Measurements from ENCODE around the gene CALML6. TPM values are rescaled to one million over a fixed set of nuclear protein-coding genes. Genes with fewer than 3 reads are reported as not detected.

The CALML6 gene
- total RNA-seq, 2 experiments from 2014 or later: 0.47 to 0.76 TPM

GRCh38 chr1:1956586-1957532, 41.8 kb downstream of the CALML6 start:
- Mint-ChIP-seq H3K27ac (no peak overlapping the region), H3K9me3 (peaks cover 3% of the 10 kb centered on the region), H3K4me1 (ENCODE audit: low read depth) (peaks cover 13% of the 10 kb centered on the region), H3K4me3 (no peak overlapping the region), H3K36me3 (ENCODE audit: low read depth) (no peaks in the 10 kb centered on the region), H3K27me3 (peaks cover 26% of the 10 kb centered on the region)
- ChIA-PET POLR2A (no interaction called here), CTCF (interaction anchor here (11.3 kb wide), 1 partner anchor 88 kb away, joined by 100 read pairs; no protein-coding TSS in a partner anchor)
- TF ChIP-seq CTCF (IDR thresholded peaks at IDR 0.05): no peak
- no peak for ATAC-seq
- DNase-seq: no peak
- intact Hi-C loops (cut with micrococcal nuclease): no loop called here

DNA sequence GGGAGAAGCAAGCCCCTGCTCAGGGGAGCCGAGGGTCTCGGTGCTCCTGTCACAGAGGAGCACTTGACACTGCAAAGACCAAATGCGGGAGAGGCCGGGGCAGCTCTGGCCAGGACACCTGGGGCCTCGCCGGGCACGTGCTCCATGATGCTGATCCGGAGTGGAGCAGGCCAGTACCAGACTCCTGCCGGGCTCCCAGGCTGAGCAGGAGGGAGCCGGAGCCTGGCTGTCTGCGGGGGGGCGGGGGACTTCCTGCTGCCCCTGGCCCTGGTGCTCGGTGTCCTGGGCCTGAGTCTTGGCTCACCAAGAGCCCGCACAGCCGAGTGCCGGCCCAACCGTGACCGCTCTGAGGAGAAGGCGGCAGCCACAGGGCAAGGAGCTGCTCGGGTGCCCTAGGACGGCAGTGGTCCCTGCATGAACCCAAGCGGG, 42.5 kb downstream of the CALML6 start:
- H3K27ac Mint-ChIP-seq: no peak overlapping the region
- ChIA-PET POLR2A (no interaction called here), CTCF (interaction anchor here (0.6 to 11.3 kb wide), 2 partner anchors 51 to 88 kb away, joined by 3 to 100 read pairs; no protein-coding TSS in a partner anchor)
- H3K36me3 Mint-ChIP-seq (ENCODE audit: low read depth): no peaks in the 10 kb centered on the region
- H3K4me1 Mint-ChIP-seq (ENCODE audit: low read depth): peaks cover 13% of the 10 kb centered on the region
- H3K9me3 Mint-ChIP-seq: peaks cover 3% of the 10 kb centered on the region
- no peak for TF ChIP-seq CTCF (IDR thresholded peaks at IDR 0.05)
- DNase-seq (no peak), ATAC-seq (no peak)
- intact Hi-C loops (cut with micrococcal nuclease): no loop called here
- peaks cover 29% of the 10 kb centered on the region for H3K27me3 Mint-ChIP-seq
- no peak overlapping the region for H3K4me3 Mint-ChIP-seq

- H3K27ac Mint-ChIP-seq: no peak overlapping the region
- no peak overlapping the region for H3K4me3 Mint-ChIP-seq
- ATAC-seq (no peak), DNase-seq (no peak)
- intact Hi-C loops (cut with micrococcal nuclease): no loop called here
- H3K36me3 Mint-ChIP-seq (ENCODE audit: low read depth): no peaks in the 10 kb centered on the region
- peaks cover 3% of the 10 kb centered on the region for H3K9me3 Mint-ChIP-seq
- peaks cover 29% of the 10 kb centered on the region for H3K27me3 Mint-ChIP-seq
- H3K4me1 Mint-ChIP-seq (ENCODE audit: low read depth): peaks cover 13% of the 10 kb centered on the region
- no peak for TF ChIP-seq CTCF (IDR thresholded peaks at IDR 0.05)
- ChIA-PET POLR2A (no interaction called here), CTCF (interaction anchor here (0.6 to 11.3 kb wide), 3 partner anchors 51 to 216 kb away, joined by 3 to 100 read pairs (median 3); no protein-coding TSS in a partner anchor)
Observed at GRCh38 chr1:1958071-1958541, 43.0 kb downstream of the CALML6 start.

- Mint-ChIP-seq H3K4me3 (peak overlapping the region; percentile 46), H3K4me1 (ENCODE audit: low read depth) (peaks cover 13% of the 10 kb centered on the region), H3K9me3 (peaks cover 3% of the 10 kb centered on the region), H3K27me3 (peaks cover 29% of the 10 kb centered on the region), H3K27ac (no peak overlapping the region), H3K36me3 (ENCODE audit: low read depth) (no peaks in the 10 kb centered on the region)
- ATAC-seq: no peak
- TF ChIP-seq CTCF (IDR thresholded peaks at IDR 0.05): no peak
- ChIA-PET POLR2A (interaction anchor here (0.9 to 1.4 kb wide), 2 partner anchors 32 to 67 kb away, joined by 3 read pairs; no protein-coding TSS in a partner anchor), CTCF (interaction anchor here (1.0 to 11.3 kb wide), 6 partner anchors 13 to 214 kb away, joined by 3 to 100 read pairs (median 6); no protein-coding TSS in a partner anchor)
- intact Hi-C loops (cut with micrococcal nuclease): no loop called here
- no peak for DNase-seq
Observed at GRCh38 chr1:1959459-1959839, 44.4 kb downstream of the CALML6 start.
